Thymus (tissue), 11 donors: ENCODE results near the gene FGD6. TPM values are rescaled to one million over a fixed set of nuclear protein-coding genes. Genes with fewer than 3 reads are reported as not detected.
"Not testable (repeated sequence)": the region's sequence is repeated elsewhere in the genome, so short reads cannot be mapped to it uniquely, and the experiment has no call there.

Experiments used
- DNase-seq, 9 donors: peaks; one replicate each; pipeline ENCODE4 v3.0.0-alpha.2; 2013; ENCODE audit warnings: low spot score in 9 of 9, low read depth in 6 of 9, missing footprints in 1 of 9
- H3K27ac ChIP-seq, 2 donors: one replicate each; pipeline ENCODE4 v1.5.1; 2013; ENCODE audit warnings: control low read depth in 1 of 2, low read depth in 1 of 2, low read length in 1 of 2, mild to moderate bottlenecking in 1 of 2, moderate library complexity in 1 of 2
- H3K27me3 ChIP-seq, 2 donors: one replicate each; pipeline ENCODE4 v1.5.1; 2013; ENCODE audit warnings: low read length in 1 of 2; ENCODE audit not compliant: control insufficient read depth in 2 of 2, insufficient read depth in 1 of 2
- H3K36me3 ChIP-seq, 2 donors: one replicate each; pipeline ENCODE4 v1.5.1; 2013; ENCODE audit warnings: low read length in 1 of 2, mild to moderate bottlenecking in 1 of 2, moderate library complexity in 1 of 2; ENCODE audit not compliant: control insufficient read depth in 2 of 2, insufficient read depth in 2 of 2
- H3K4me1 ChIP-seq, 2 donors: one replicate each; pipeline ENCODE4 v1.5.1; 2013; ENCODE audit warnings: low read length in 2 of 2; ENCODE audit not compliant: control insufficient read depth in 2 of 2, insufficient read depth in 2 of 2
- H3K4me3 ChIP-seq, 2 donors: one replicate each; pipeline ENCODE4 v1.5.1; 2013; ENCODE audit warnings: low read length in 2 of 2, control low read depth in 1 of 2, mild to moderate bottlenecking in 1 of 2
- H3K9me3 ChIP-seq, 2 donors: one replicate each; pipeline ENCODE4 v1.5.1; 2013; ENCODE audit warnings: low read length in 1 of 2, mild to moderate bottlenecking in 1 of 2; ENCODE audit not compliant: control insufficient read depth in 2 of 2, insufficient read depth in 1 of 2
- WGBS: extraction: QIAGEN DNeasy Blood & Tissue Kit; methylation state at CpG from one replicate; pipeline ENCODE4 v1.1.7; 2013; 5-methylcytosine and 5-hydroxymethylcytosine counted together
- polyA plus RNA-seq: library from polyadenylated mRNA; stranded (reverse); fragments of 200-250 nt; gene quantifications from one replicate; pipeline ENCODE4 v1.2.3, GENCODE V29; 2013
- total RNA-seq: library from RNA; stranded (reverse); fragments of 120-200 nt; gene quantifications from one replicate; pipeline ENCODE4 v1.2.4, GENCODE V29; 2013
- donor health status: healthy.

FGD6 gene
- total and polyA plus RNA-seq, 2 donors: 2.3 to 9.1 TPM

GRCh38 chr12:95101957-95102356 is 115.3 kb downstream of the FGD6 start:
- 98% methylated on average over 5 of the region's 5 CpGs for WGBS
- not testable (repeated sequence) for DNase-seq, H3K4me3 ChIP-seq, H3K4me1 ChIP-seq, H3K27me3 ChIP-seq, H3K27ac ChIP-seq, H3K9me3 ChIP-seq, H3K36me3 ChIP-seq

- Histone ChIP-seq H3K27me3 (no peaks in the 10 kb centered on the region), H3K27ac (no peak overlapping the region), H3K4me3 (no peak overlapping the region), H3K9me3 (no peaks in the 10 kb centered on the region), H3K36me3 (peaks cover 0 to 5% of the 10 kb centered on the region in 2 donors), H3K4me1 (no peaks in the 10 kb centered on the region)
- over 99% methylated on average over 11 of the region's 11 CpGs for WGBS
- no peak for DNase-seq
Observed at GRCh38 chr12:95100264-95101190, 116.7 kb downstream of the FGD6 start.

DNA sequence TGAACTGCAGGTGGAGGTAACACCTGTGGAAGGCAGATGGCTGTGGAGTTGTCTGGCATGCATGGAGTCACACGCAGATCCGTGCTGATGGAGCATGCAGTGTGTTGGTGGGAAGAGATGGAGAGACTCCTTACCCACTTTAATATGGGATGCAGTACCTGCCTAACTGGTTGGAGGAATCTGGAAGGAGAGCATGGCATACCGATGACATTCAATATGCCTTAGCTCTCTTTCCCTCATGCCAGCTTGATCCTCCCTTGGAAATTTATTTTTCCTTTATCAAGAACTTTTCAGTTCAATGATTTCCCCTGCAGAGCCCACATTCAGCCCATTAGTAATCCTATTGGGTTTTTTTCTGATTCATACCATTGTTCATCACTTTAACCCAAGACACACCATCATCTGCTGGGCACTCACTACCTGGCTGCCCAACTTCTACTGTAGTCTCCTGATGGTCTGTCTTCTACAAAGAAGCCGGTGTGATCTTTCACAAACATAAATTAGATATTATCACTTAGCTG is 117.9 kb downstream of the FGD6 start:
- no peak for DNase-seq
- Histone ChIP-seq H3K9me3 (no peaks in the 10 kb centered on the region), H3K27ac (no peak overlapping the region), H3K27me3 (no peaks in the 10 kb centered on the region), H3K4me3 (no peak overlapping the region), H3K4me1 (no peaks in the 10 kb centered on the region), H3K36me3 (peaks cover 0 to 3% of the 10 kb centered on the region in 2 donors)
- 96% methylated on average over 4 of the region's 4 CpGs for WGBS

- DNase-seq: no peak
- H3K27ac ChIP-seq: no peak overlapping the region
- WGBS: 92% methylated on average over 3 of the region's 3 CpGs
Observed at GRCh38 chr12:95096852-95097251, 120.4 kb downstream of the FGD6 start.

GRCh38 chr12:95096378-95096777 is 120.9 kb downstream of the FGD6 start:
- H3K27me3 ChIP-seq: no peaks in the 10 kb centered on the region
- WGBS: 97% methylated on average over 2 of the region's 2 CpGs
- no peaks in the 10 kb centered on the region for H3K9me3 ChIP-seq
- no peaks in the 10 kb centered on the region for H3K4me1 ChIP-seq
- H3K36me3 ChIP-seq: peaks cover 0 to 3% of the 10 kb centered on the region in 2 donors
- no peak for DNase-seq
- H3K4me3 ChIP-seq: no peak overlapping the region
- no peak overlapping the region for H3K27ac ChIP-seq

More at GRCh38 chr12:95096852-95097251, 120.4 kb downstream of the FGD6 start:
- Histone ChIP-seq H3K9me3 (no peaks in the 10 kb centered on the region), H3K27me3 (no peaks in the 10 kb centered on the region), H3K4me1 (no peaks in the 10 kb centered on the region), H3K36me3 (peaks cover 0 to 3% of the 10 kb centered on the region in 2 donors), H3K4me3 (no peak overlapping the region)

- H3K4me3 ChIP-seq, H3K27me3 ChIP-seq, H3K36me3 ChIP-seq, H3K4me1 ChIP-seq, DNase-seq, H3K9me3 ChIP-seq, H3K27ac ChIP-seq: not testable (repeated sequence)
- 89% methylated on average over 2 of the region's 2 CpGs for WGBS
Observed at GRCh38 chr12:95095866-95096265, 121.4 kb downstream of the FGD6 start.

DNA sequence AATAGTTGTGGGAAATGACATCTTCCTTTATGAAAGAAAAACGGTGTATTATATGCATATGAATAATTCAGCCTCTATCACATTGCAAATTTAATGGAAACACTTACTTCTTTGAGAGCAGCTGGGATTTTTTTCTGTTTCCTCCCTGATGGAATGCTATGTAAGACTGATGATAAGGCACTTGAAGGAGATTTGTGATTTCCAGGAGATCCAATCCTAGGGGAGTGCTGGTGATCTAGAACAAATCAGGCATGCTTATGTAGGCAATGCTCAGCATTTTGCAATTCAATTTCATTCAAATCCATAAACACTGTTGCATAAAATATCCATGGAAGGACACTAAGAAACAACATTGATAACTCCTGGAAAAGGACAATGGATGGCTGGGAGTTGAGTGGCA is 127.8 kb downstream of the FGD6 start:
- Histone ChIP-seq H3K27ac (no peak overlapping the region), H3K4me1 (no peaks in the 10 kb centered on the region), H3K9me3 (no peaks in the 10 kb centered on the region), H3K4me3 (no peak overlapping the region), H3K27me3 (no peaks in the 10 kb centered on the region), H3K36me3 (no peaks in the 10 kb centered on the region)
- DNase-seq: no peak
- WGBS: 94% methylated on average over 1 of the region's 1 CpG

GRCh38 chr12:95088379-95088778 is 128.9 kb downstream of the FGD6 start:
- no peak overlapping the region for H3K4me3 ChIP-seq
- H3K4me1 ChIP-seq: no peaks in the 10 kb centered on the region
- H3K27me3 ChIP-seq: no peaks in the 10 kb centered on the region
- 95% methylated on average over 3 of the region's 3 CpGs for WGBS
- DNase-seq: no peak
- no peak overlapping the region for H3K27ac ChIP-seq
- no peaks in the 10 kb centered on the region for H3K36me3 ChIP-seq
- no peaks in the 10 kb centered on the region for H3K9me3 ChIP-seq

DNA sequence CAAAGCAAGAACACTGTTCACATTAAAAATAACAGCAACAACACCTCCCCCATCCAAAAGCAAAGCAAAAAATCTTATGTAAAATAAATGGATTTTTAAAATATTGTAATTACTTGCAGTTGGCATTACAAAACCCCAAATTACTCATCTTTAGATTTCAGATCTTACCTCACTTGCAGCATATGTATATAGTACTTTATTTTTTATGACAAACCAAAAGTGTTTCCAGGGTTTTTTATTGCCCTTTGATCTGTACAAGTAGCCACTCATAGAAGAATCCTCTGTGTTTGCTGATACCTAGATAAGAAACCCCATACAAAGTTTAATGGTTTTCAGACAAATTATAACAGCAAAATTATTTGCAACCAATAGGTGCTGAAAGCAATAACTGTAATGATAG is 131.7 kb downstream of the FGD6 start:
- Histone ChIP-seq H3K4me1 (no peaks in the 10 kb centered on the region), H3K36me3 (no peaks in the 10 kb centered on the region), H3K27me3 (no peaks in the 10 kb centered on the region), H3K4me3 (no peak overlapping the region), H3K9me3 (no peaks in the 10 kb centered on the region), H3K27ac (no peak overlapping the region)
- DNase-seq: no peak
